Glutamatergic neuron (in vitro differentiated cells): ENCODE data around the gene NXPH4. TPM values are rescaled to one million over a fixed set of nuclear protein-coding genes. Genes with fewer than 3 reads are reported as not detected.

Experiments used
- DNase-seq: peaks from one replicate; pipeline ENCODE4 v3.0.0; 2022
- H3K27ac Mint-ChIP-seq: one replicate; pipeline ENCODE4 v1.8.0; 2020; ENCODE audit warnings: mild to moderate bottlenecking, mixed read lengths, inconsistent platforms; ENCODE audit not compliant: unreplicated experiment
- H3K27me3 Mint-ChIP-seq: one replicate; pipeline ENCODE4 v1.8.0; 2020; ENCODE audit warnings: mild to moderate bottlenecking, moderate library complexity, mixed read lengths, inconsistent platforms; ENCODE audit not compliant: unreplicated experiment
- H3K36me3 Mint-ChIP-seq: one replicate; pipeline ENCODE4 v1.8.0; 2020; ENCODE audit warnings: mild to moderate bottlenecking, mixed read lengths, inconsistent platforms; ENCODE audit not compliant: unreplicated experiment
- H3K4me1 Mint-ChIP-seq: one replicate; pipeline ENCODE4 v1.8.0; 2020; ENCODE audit warnings: mild to moderate bottlenecking, low read depth, mixed read lengths, inconsistent platforms; ENCODE audit not compliant: unreplicated experiment
- H3K4me3 Mint-ChIP-seq: one replicate; pipeline ENCODE4 v1.8.0; 2020; ENCODE audit warnings: mild to moderate bottlenecking, mixed read lengths, inconsistent platforms; ENCODE audit not compliant: unreplicated experiment
- H3K9me3 Mint-ChIP-seq: one replicate; pipeline ENCODE4 v1.8.0; 2020; ENCODE audit warnings: mild to moderate bottlenecking, moderate library complexity, mixed read lengths, inconsistent platforms; ENCODE audit not compliant: unreplicated experiment
- CTCF ChIP-seq: fragments of 200-600 bp; sonication (generic); IDR thresholded peaks from one replicate; pipeline ENCODE4 v1.5.0; 2021; ENCODE audit not compliant: partially characterized antibody, unreplicated experiment
- total RNA-seq: library from RNA; stranded (reverse); fragmentation: NEBNext Ultra II Directional; extraction: Animal tissue kit (Norgen Biotek cat#: 25700); gene quantifications from one replicate; pipeline ENCODE4 v1.2.1, GENCODE V29; 2021; ENCODE audit not compliant: unreplicated experiment

The NXPH4 gene
- total RNA-seq, 1 donor from 2014 or later, result 10.5 TPM

- peak; percentile 87 for DNase-seq
Observed at GRCh38 chr12:57243521-57244311, 27.1 kb downstream of the NXPH4 start.

GRCh38 chr12:57244312-57244696 is 27.7 kb downstream of the NXPH4 start:
- peaks cover 25% of the 10 kb centered on the region for H3K27me3 Mint-ChIP-seq
- no peak overlapping the region for H3K27ac Mint-ChIP-seq
- TF ChIP-seq CTCF, result no peak
- peaks cover 16% of the 10 kb centered on the region for H3K4me1 Mint-ChIP-seq
- no peak for DNase-seq
- H3K4me3 Mint-ChIP-seq, result peak overlapping the region; percentile 66
- peaks cover 20% of the 10 kb centered on the region for H3K9me3 Mint-ChIP-seq
- no peaks in the 10 kb centered on the region for H3K36me3 Mint-ChIP-seq

More at GRCh38 chr12:57243521-57244311, 27.1 kb downstream of the NXPH4 start:
- peaks cover 22% of the 10 kb centered on the region for H3K9me3 Mint-ChIP-seq
- no peak overlapping the region for H3K27ac Mint-ChIP-seq
- peak overlapping the region; percentile 70 for H3K4me3 Mint-ChIP-seq
- TF ChIP-seq CTCF, result peak; percentile 35
- peaks cover 25% of the 10 kb centered on the region for H3K27me3 Mint-ChIP-seq
- H3K36me3 Mint-ChIP-seq, result no peaks in the 10 kb centered on the region
- H3K4me1 Mint-ChIP-seq, result peaks cover 19% of the 10 kb centered on the region

- Mint-ChIP-seq H3K9me3 (peaks cover 8% of the 10 kb centered on the region), H3K4me1 (peaks cover 10% of the 10 kb centered on the region), H3K4me3 (no peak overlapping the region), H3K36me3 (no peaks in the 10 kb centered on the region), H3K27ac (no peak overlapping the region), H3K27me3 (peaks cover 9% of the 10 kb centered on the region)
- no peak for TF ChIP-seq CTCF
- no peak for DNase-seq
Observed at GRCh38 chr12:57247041-57247440, 30.4 kb downstream of the NXPH4 start.

- Mint-ChIP-seq H3K27ac (no peak overlapping the region), H3K36me3 (no peaks in the 10 kb centered on the region), H3K4me3 (no peak overlapping the region), H3K9me3 (peaks cover 10% of the 10 kb centered on the region), H3K27me3 (peaks cover 4% of the 10 kb centered on the region), H3K4me1 (peaks cover 12% of the 10 kb centered on the region)
- DNase-seq, result no peak
- TF ChIP-seq CTCF, result no peak
Observed at GRCh38 chr12:57248934-57249742, 32.5 kb downstream of the NXPH4 start.
